SK-N-MC (cell line): ENCODE results near the gene SCNN1A.
"Not testable (repeated sequence)": the region's sequence is repeated elsewhere in the genome, so short reads cannot be mapped to it uniquely, and the experiment has no call there.

Experiments
- DNase-seq: peaks from one replicate; pipeline ENCODE4 v3.0.0-alpha.2; 2011; ENCODE audit warnings: low read depth, low spot score
- H3K27ac ChIP-seq: fragments of 200-600 bp; sonication (generic); 2 replicates; pipeline ENCODE4 v1.5.1; 2016; ENCODE audit warnings: mixed run types
- H3K36me3 ChIP-seq: fragments of 200-600 bp; sonication (generic); 2 replicates; pipeline ENCODE4 v1.6.1; 2017; ENCODE audit warnings: antibody characterized with exemption, low read length, mixed read lengths; ENCODE audit not compliant: insufficient read depth
- H3K4me3 ChIP-seq: fragments of 200-600 bp; sonication (generic); 2 replicates; pipeline ENCODE4 v1.5.1; 2016
- H3K9ac ChIP-seq: fragments of 200-600 bp; sonication (generic); 2 replicates; pipeline ENCODE4 v1.8.0; 2017; ENCODE audit warnings: mixed run types, mixed read lengths; ENCODE audit not compliant: insufficient read length
- H3K9me3 ChIP-seq: fragments of 200-600 bp; sonication (generic); 2 replicates; pipeline ENCODE4 v1.6.1; 2017; ENCODE audit warnings: low read depth, mild to moderate bottlenecking, antibody characterized with exemption, low read length, moderate library complexity, mixed read lengths
- EZH2 ChIP-seq: fragments of 200-600 bp; sonication (generic); IDR thresholded peaks from one replicate; pipeline ENCODE4 v1.6.1; 2017; ENCODE audit warnings: antibody characterized with exemption
- FOXP2 ChIP-seq: optimal IDR thresholded peaks from 2 replicates; pipeline ENCODE3; 2011; ENCODE audit warnings: mild to moderate bottlenecking, moderate library complexity; ENCODE audit not compliant: insufficient read depth; ENCODE audit errors: extremely low read length, control extremely low read depth
- POLR2AphosphoS5 ChIP-seq: IDR thresholded peaks from 2 replicates; pipeline ENCODE4 v1.6.1; 2012; ENCODE audit warnings: mild to moderate bottlenecking, low read depth, low read length, borderline replicate concordance

Gene SCNN1A

DNA sequence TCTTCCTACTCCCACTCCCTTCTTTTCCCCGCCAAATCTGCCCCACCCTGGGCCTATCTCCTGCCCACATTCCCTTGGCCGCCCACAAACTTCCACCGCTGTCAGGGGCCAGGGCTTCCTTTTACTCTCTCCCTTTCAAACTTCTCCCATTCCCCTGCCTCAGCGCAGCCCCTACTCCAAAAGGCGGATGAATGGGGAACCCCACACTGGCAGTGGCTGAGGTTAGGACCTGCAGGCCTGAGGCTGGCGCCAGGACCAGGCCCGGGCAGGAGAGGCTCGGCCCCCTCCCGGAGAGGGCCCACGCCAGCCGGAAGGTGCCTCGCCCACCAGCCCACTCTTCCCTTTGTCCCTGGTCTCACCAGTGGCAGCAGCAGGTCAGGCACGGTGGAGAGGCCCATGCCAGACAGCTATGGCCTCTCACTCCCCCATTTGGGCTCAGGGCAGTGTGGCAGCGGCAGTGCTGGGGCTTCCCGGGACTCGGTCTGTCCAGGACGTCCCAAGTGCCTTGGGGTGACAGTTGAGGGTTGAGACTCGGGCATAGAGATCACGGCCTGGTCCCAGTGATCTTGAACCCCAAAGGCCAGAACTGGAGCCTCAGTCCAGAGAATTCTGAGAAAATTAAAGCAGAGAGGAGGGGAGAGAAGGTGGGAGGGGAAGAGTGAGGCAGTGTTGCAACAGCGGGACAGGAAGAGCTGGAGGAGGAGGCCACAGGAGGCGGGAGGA lies 33.8 kb downstream of the SCNN1A start, which contains the start of gene TNFRSF1A:
Gene TNFRSF1A (minus strand): TSS at position 660 of the 723 bp plus-strand sequence. CDS start 262 bp downstream, at position 398.
- DNase-seq, result peak; percentile 44
- H3K9me3 ChIP-seq, result no peaks in the 10 kb centered on the region
- no peaks in the 10 kb centered on the region for H3K36me3 ChIP-seq
- H3K4me3 ChIP-seq, result peak within 1 kb of the TSS; percentile 96
- peak within 1 kb of the TSS; percentile 83 for H3K9ac ChIP-seq
- TF ChIP-seq POLR2AphosphoS5, result peak; percentile 76; the same call in 1 of the 2 replicates
- no peak for TF ChIP-seq FOXP2
- peak within 1 kb of the TSS; percentile 89 for H3K27ac ChIP-seq

DNA sequence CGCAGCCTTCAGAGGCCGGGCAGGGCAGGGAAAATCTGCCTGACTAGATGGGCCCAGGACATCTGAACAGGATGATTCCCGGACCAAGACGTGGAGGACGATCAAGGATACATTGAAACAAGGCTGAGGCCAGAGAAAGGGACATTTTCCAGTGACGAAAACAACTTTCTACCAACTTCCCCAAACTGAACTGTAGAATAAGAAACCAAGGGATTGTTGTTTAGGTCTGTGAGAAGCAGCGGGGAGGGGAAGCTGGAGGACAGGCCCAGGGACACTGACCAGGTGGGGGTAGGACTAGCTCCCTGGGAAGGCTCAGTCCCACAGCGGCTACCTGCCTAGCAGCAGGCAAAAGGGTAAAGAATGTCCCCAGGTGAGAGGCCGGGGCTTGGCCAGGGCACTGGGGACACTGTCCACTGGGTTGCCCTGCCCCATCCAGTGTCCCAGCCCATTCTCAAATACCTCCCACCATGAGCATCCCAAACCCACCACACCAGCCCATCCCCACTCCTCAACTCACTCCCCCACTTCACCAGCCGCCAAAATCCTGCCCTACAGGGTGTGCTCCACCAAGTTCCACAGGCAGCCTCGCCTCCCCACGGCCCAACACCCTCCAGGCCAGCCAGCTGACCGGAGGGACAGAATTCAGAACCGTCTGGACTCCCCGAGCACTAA lies 34.5 kb downstream of the SCNN1A start:
- Histone ChIP-seq H3K9me3 (no peaks in the 10 kb centered on the region), H3K36me3 (no peaks in the 10 kb centered on the region), H3K9ac (peak overlapping the region; percentile 83), H3K4me3 (peak overlapping the region; percentile 96), H3K27ac (peak overlapping the region; percentile 48; the same call in 1 of the 2 replicates)
- DNase-seq, result no peak
- TF ChIP-seq POLR2AphosphoS5, result no peak

DNA sequence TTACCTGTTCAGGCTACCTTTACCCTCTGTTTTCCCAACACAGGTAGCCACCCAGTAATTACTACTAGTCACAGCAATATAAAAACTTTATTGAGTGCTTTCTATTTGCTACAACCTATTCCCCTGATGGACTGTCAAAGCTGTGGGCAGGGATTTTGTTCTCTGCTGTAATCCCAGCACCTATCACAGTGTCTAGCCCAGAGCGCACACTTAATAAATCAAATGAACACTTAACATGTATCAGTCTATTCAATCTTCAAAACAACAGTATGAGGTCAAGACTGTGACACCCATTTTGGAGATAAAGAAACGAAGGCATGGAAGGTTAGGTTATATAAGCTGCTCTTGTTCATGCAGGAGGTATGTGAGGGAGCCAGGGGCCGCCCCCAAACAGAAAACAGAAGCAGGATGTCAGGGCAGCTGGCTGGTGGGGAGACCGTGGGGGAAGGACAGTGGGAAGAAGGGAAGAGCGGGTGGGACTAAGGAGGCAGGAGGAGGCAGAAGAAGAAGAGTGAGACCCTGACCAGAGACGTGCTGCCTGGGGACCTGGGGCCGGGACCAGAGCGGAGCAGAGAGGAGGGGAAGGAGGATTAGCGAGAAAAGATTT lies 35.2 kb downstream of the SCNN1A start:
- H3K36me3 ChIP-seq, result no peaks in the 10 kb centered on the region
- DNase-seq, result no peak
- H3K4me3 ChIP-seq, result peak overlapping the region; percentile 96
- no peaks in the 10 kb centered on the region for H3K9me3 ChIP-seq
- TF ChIP-seq EZH2, result no peak
- TF ChIP-seq FOXP2, result no peak
- TF ChIP-seq POLR2AphosphoS5, result no peak
- peak overlapping the region; percentile 83 for H3K9ac ChIP-seq
- H3K27ac ChIP-seq, result peak overlapping the region; percentile 32

DNA sequence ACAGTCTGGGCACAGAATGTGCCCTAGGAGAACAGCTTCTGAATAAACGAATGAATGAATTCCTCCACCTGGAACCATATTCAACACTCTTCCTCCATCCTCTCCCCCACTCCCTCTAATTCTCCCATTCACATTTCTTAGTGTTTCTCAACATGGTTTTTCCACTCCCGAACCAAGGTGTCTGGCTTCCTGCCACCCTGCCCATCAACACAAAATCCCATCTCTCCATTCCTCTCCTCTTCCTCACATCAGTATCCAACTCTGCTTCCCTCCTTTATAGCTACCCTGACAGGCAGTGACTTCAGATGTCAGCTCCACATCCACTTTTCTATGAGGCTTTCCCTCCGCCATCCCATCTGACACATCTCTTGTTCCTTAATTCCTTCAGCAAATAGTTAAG lies 36.4 kb downstream of the SCNN1A start:
- Histone ChIP-seq H3K9ac (peak overlapping the region; percentile 39), H3K27ac (peak overlapping the region; percentile 59), H3K9me3 (no peaks in the 10 kb centered on the region), H3K36me3 (peaks cover 10% of the 10 kb centered on the region; the same call in 1 of the 2 replicates), H3K4me3 (peak overlapping the region; percentile 96; the same call in 1 of the 2 replicates)
- TF ChIP-seq FOXP2 (no peak), POLR2AphosphoS5 (no peak), EZH2 (no peak)
- DNase-seq, result no peak

DNA sequence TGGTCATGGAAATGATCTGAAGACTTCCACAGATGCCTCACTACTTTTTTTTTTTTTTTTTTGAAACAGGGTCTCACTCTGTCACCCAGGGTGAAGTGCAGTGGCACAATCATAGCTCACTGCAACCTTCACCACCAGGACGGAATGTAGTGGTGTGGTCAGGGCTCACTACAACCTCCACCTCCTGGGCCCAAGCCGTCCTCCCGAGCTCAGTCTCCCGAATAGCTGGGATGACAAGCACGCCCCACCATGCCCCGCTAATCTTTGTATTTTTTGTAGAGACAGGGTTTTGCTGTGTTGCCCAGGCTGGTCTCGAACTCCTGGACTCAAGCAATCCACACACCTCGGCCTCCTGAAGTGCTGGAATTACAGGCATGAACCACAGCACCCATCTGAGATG lies 36.8 kb downstream of the SCNN1A start:
- DNase-seq, H3K9ac ChIP-seq, H3K27ac ChIP-seq, H3K4me3 ChIP-seq, H3K9me3 ChIP-seq: not testable (repeated sequence)
- H3K36me3 ChIP-seq, result peaks cover 15% of the 10 kb centered on the region; the same call in 1 of the 2 replicates

DNA sequence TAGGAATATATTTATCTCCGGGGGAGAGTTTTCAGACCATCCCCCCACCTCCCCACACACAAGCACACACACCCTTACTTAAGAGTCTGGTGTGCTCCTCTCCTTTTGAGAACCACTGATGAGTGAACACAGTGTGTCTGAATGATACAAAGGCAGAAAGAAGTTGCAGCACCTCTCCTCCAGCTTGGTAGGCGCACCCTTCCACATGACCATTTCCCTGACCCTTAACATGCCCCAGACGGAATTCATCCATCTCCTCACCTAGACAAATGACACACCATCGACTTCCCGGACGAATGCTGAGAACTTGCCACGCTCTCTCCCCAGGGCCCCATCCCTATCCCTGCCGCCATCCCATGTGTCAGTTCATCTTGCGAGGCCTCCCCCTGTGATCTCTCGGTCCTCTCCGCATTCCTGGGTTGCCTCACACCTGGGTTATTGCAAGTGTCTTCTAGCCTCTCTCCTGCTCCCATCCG lies 37.4 kb downstream of the SCNN1A start:
- no peak for DNase-seq
- Histone ChIP-seq H3K9me3 (no peaks in the 10 kb centered on the region), H3K9ac (no peak overlapping the region), H3K36me3 (peaks cover 20% of the 10 kb centered on the region; the same call in 1 of the 2 replicates), H3K4me3 (no peak overlapping the region), H3K27ac (peak overlapping the region; percentile 89)
- TF ChIP-seq EZH2, result no peak
- TF ChIP-seq FOXP2, result no peak
- TF ChIP-seq POLR2AphosphoS5, result no peak

DNA sequence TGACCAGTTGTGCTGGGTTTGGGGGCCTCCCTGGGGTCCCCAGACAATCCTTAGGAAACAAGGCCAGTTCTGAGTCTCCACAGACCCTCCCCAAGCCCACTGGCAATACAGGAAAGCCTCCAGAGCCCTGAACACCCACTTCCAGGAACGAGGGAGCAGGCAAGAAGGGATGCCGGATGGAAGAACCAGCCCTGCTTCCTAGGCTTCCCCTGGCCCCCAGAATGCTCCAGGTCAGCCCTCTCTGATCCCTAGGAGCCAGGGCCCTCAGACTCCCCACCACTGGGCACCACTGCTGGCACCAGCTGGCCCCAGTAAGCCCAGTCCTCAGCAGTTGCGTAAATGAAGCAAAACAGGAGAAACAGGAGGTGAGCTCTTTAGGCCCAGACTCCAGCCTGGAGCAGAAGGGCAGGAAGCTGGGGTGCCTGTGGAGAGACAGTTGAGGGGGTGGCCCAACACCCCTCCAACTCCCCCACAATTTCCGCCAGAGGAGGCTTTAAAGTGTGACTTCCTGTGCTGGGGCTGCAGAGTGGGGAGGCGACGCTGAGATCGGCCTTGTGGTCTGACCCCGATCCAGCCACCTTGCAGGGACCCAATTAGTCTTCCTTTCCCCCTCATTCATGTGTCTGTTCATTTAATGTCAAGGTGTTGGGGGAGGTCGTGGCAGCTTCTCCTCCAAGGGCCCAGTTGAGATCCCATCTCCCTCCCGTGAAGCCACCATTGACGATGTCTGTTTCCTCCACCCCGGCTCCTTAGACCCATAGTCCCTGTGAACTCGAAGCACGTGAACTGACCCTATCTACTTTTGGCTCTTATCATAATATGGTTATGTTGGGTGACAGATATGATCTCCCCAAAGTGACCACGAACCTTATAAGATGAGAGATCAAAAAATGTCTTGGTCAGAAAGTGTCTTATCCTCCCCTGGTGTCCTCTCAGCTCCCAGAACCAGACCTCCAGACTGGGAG lies 38.2 kb downstream of the SCNN1A start:
- Histone ChIP-seq H3K4me3 (peak overlapping the region; percentile 73), H3K9ac (peak overlapping the region; percentile 64), H3K9me3 (no peaks in the 10 kb centered on the region), H3K27ac (peak overlapping the region; percentile 89), H3K36me3 (peaks cover 28% of the 10 kb centered on the region; the same call in 1 of the 2 replicates)
- no peak for TF ChIP-seq EZH2
- no peak for TF ChIP-seq POLR2AphosphoS5
- no peak for TF ChIP-seq FOXP2
- no peak for DNase-seq
